Heart left ventricle (tissue), 13 donors: Measurements from ENCODE around the gene ATRN.

ENCODE experiments used
- CTCF ChIP-seq, 12 donors: fragments of 200-600 bp; sonication (generic) in 4 of 12; IDR thresholded peaks; one replicate each; pipeline versions ENCODE4 v1.5.0 to v1.8.0; 2018 to 2022; ENCODE audit warnings: antibody characterized with exemption in 12 of 12, mild to moderate bottlenecking in 5 of 12
- POLR2A ChIP-seq, 2 donors: fragments of 450-650 bp; IDR thresholded peaks; one replicate each; pipeline ENCODE4 v1.6.1; 2017; ENCODE audit warnings: antibody characterized with exemption in 2 of 2, mild to moderate bottlenecking in 2 of 2, moderate library complexity in 2 of 2
- donor health status: ischemic (EF 13 %, LVEDD 7.1; RV severe dilation, severe dysfunction).
- donor health status: DM: no; HTN: yes; CAD: no.
- donor health status: DM: no; HTN: no; CAD: no.
- donor health status: ischemic (EF 25% LVEDD 6.9; RV normal size, moderate dysfunction).
- donor health status: ischemic (EF 25% LVEDD 5.7; RV mildly dilated, moderate dysfunction).
- donor health status: ischemic (EF 35%, LVEDD 5.7; RV mildly dilated, moderate dysfunction).
- donor health status: nonischemic (EF 11% LVEDD 7.7; RV severe dilation, severe dysfunction).
- donor health status: DM: yes; HTN: yes; CAD: no.
- donor health status: PGD.
- donor health status: ischemic (EF 29% LVEDD 5.4; RV normal size, mild dysfunction).
- donor health status: nonischemic (EF 23%, LVEDD 6.1; RV moderate dilation, normal function).

- TF ChIP-seq CTCF (IDR thresholded peaks at IDR 0.05) (no peak), POLR2A (IDR thresholded peaks at IDR 0.05) (no peak)
Measured at GRCh38 chr20:3678856-3679720, 208.3 kb downstream of the ATRN start.
